Fibroblast of lung (primary cell): Measurements from ENCODE around the gene ZNF831.

Source experiments
- CTCF ChIP-seq, 2 donors: IDR thresholded peaks in 1 of 2; conservative IDR thresholded peaks in 1 of 2; 1 replicate in 1 of 2; 2 replicates in 1 of 2; pipeline ENCODE4 v1.5.1; 2011 to 2012; ENCODE audit warnings: low read length in 2 of 2, control low read depth in 1 of 2, inconsistent platforms in 1 of 2, low read depth in 1 of 2, mild to moderate bottlenecking in 1 of 2
- EZH2 ChIP-seq: IDR thresholded peaks from 2 replicates; pipeline ENCODE4 v1.5.1; 2012; ENCODE audit warnings: low read length, control low read depth, mild to moderate bottlenecking; ENCODE audit errors: missing control alignments

- no peak for TF ChIP-seq CTCF (conservative IDR thresholded peaks at IDR 0.05 in 1 of 2, IDR thresholded peaks at IDR 0.05 in 1 of 2; ENCODE audit: low read depth in 1 of 2, low read length in 2 of 2)
- TF ChIP-seq EZH2, result no peak
Measured at GRCh38 chr20:59153355-59153681, 10.3 kb upstream of the ZNF831 start.
